Right lobe of liver (tissue), 4 donors: Measurements from ENCODE around the gene DHFR2.

Source experiments
- POLR2A ChIP-seq: fragments of 450-650 bp; IDR thresholded peaks from one replicate; pipeline ENCODE4 v1.6.1; 2017; ENCODE audit warnings: antibody characterized with exemption, mild to moderate bottlenecking
- TF ChIP-seq, protein P1 (sequence below), 4 donors: fragments of 200-600 bp in 3 of 4; fragments of 450-650 bp in 1 of 4; IDR thresholded peaks; one replicate each; pipeline versions ENCODE4 v1.5.1 to v1.8.0; 2016 to 2022; ENCODE audit warnings: antibody characterized with exemption in 4 of 4, mild to moderate bottlenecking in 2 of 4
- donor health status: DM: no; HTN: no; CAD: no.
- donor health status: DM: no; HTN: no; CAD: no.
- donor health status: DM: no; HTN: yes; CAD: no.

DNA sequence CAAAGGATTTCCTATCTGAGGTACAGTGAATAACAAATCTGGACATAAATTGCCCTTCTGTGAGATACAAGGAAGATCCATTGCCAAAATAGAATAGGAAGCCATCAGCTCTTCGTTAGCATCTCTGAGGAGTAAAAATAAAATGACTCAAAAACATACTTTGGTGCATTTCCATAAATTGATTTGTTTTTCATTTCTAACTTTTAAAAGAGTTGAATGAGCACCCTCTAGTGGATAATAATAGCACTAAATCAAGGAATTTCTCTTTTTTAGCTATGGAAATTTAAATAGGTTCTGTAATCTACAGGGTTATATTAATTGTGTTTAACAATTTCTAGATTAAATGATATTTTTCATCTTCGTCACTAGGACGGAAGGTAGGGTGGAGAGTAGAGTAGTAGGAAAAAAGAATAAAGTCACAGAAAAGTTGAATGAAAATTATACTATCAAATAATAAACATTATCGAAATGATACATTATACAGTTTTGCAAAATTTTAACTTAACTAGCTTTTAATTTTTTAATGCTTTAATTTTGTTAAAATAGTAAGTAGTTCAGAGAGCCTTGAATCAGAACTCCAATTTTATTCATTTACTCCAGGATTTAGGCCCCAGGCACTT lies 6.6 kb upstream of the DHFR2 start:
- TF ChIP-seq POLR2A, result no peak
- TF ChIP-seq, protein P1, sequence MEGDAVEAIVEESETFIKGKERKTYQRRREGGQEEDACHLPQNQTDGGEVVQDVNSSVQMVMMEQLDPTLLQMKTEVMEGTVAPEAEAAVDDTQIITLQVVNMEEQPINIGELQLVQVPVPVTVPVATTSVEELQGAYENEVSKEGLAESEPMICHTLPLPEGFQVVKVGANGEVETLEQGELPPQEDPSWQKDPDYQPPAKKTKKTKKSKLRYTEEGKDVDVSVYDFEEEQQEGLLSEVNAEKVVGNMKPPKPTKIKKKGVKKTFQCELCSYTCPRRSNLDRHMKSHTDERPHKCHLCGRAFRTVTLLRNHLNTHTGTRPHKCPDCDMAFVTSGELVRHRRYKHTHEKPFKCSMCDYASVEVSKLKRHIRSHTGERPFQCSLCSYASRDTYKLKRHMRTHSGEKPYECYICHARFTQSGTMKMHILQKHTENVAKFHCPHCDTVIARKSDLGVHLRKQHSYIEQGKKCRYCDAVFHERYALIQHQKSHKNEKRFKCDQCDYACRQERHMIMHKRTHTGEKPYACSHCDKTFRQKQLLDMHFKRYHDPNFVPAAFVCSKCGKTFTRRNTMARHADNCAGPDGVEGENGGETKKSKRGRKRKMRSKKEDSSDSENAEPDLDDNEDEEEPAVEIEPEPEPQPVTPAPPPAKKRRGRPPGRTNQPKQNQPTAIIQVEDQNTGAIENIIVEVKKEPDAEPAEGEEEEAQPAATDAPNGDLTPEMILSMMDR (IDR thresholded peaks at IDR 0.05), result peak; percentile 54 to 72 (median 66)
